Measurements from ENCODE around the gene PSMC3. TPM values are rescaled to one million over a fixed set of nuclear protein-coding genes. Genes with fewer than 3 reads are reported as not detected.

PSMC3 gene
- total and polyA plus RNA-seq, 7 experiments from 2014 or later, result 42.2 to 149 (median 59.2) TPM

DNA sequence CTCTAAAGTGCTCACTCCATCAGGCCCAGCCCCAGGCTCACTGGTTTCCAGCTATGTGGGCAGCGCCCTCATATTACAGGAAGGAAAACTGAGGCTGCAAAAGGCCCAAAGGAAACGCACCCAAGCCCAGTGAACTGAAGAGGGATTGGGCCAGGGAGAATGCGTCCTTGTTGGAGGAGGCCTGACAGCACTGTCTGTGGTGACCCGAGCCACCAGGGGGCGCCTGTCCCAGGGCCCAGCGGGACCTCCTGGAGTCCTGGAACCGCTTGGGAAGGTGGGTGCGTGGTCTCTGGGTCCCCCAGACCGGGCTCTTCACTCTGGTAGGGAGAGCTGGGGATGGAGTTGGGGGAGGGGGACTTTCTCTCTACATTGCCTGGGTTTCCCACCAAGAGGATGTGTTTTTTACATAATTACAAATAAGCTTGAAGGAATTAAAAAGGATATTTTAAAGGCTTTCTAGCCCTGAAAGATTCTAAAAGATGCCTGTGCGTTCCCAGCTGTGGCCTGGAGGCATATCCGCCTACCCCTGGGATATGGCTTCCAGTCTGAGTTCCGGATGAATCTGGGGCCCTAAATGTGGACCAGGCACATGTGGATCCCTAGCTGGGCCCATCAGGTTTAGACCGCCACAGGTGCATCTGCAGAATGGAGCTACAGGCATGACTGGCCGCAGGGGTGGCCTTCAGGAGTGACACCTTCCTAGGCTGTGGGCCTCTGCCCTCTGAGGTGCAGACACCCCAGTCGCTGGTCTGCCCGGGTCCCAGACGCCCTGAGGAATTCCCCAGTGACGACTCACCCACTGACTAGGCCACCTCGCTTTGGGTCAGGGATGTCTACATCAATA, 52.1 kb downstream of the PSMC3 start:
- Mint-ChIP-seq H3K27ac (peak overlapping the region in 3 of 9 donors; percentile 48 to 72 (median 65)), H3K9me3 (no peaks in the 10 kb centered on the region), H3K4me3 (peak overlapping the region in 1 of 10 donors; percentile 51), H3K27me3 (no peaks in the 10 kb centered on the region), H3K36me3 (no peaks in the 10 kb centered on the region), H3K4me1 (peaks cover 5 to 18% (median 9%) of the 10 kb centered on the region in 7 donors)
- H3K9me3 ChIP-seq (ENCODE audit: control insufficient read depth in 2 of 3, low read length in 3 of 3), result no peaks in the 10 kb centered on the region
- POLR2A ChIA-PET, result interaction anchor here (0.6 to 3.8 kb wide), 11 partner anchors 20 to 755 kb away, joined by 3 to 40 read pairs (median 6); partner anchors contain the start of genes NUP160 and SLC39A13
- intact Hi-C loops (cut with micrococcal nuclease), result loop anchor here (1.0 kb wide), 6 partner anchors 20 to 479 kb away; partner anchors contain the start of genes SLC39A13 (in 2 of the 2) and PSMC3 (in 1 of the 2)
- H3K27ac ChIP-seq (ENCODE audit: low read depth, low read length), result no peak overlapping the region
- H3K36me3 ChIP-seq (ENCODE audit: control insufficient read depth in 2 of 3, insufficient read depth in 3 of 3, low read length in 3 of 3), result no peaks in the 10 kb centered on the region
- H3K27me3 ChIP-seq (ENCODE audit: control insufficient read depth in 2 of 2, insufficient read depth in 2 of 2, low read length in 2 of 2), result no peaks in the 10 kb centered on the region
- H3K4me1 ChIP-seq (ENCODE audit: control insufficient read depth in 2 of 2, insufficient read depth in 2 of 2, low read length in 2 of 2), result peaks cover 0 to 3% of the 10 kb centered on the region in 2 donors
- CTCF ChIA-PET, result interaction anchor here (0.6 to 6.9 kb wide), 19 partner anchors 8 to 196 kb away, joined by 3 to 140 read pairs (median 4); partner anchors contain the start of genes PSMC3 and SLC39A13
- DNase-seq (peak; percentile 69 to 91 (median 82)), ATAC-seq (peak; percentile 84)
- H3K4me3 ChIP-seq (ENCODE audit: low read length), result no peak overlapping the region

DNA sequence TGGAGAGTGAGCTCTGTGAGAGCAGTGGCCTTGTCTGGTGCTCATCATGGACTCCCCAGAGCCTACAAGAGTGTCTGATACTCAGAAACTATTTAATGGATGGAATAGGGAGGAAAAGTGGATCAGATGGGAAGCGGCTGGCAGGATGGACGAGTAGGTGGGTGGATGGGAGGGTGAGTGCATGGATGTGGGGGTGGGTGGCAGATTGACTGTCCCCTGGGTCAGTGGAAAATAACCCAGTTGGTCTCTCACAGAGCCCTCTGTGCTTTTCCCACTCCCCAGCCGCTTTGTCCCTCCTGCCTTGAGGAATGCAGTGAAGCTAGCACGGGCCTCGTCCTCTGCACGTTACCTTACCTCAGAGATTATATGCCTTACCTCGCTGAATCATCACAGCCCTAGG, 53.8 kb downstream of the PSMC3 start:
- POLR2A ChIA-PET, result interaction anchor here (0.5 to 3.8 kb wide), 4 partner anchors 24 to 78 kb away, joined by 3 to 24 read pairs (median 4); no protein-coding TSS in a partner anchor

DNA sequence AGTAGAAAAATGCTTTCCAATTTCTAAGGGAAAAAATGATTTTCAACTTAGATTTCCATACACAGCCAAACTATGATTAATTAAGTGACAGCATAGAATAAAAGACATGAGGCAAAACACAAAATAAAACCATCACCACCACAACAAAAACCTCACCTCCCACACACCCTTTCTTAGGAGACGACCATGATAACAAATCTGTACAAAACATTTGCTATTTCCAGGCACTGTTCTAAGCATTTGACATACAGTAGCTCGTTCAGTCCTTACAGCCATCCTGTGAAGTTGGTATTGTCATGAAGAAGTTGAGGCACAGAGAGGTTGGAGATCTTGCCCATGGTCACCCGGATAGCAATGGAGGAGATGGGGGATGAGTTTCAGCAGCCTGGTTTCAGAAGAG, 56.6 kb downstream of the PSMC3 start:
- no peak overlapping the region for H3K27ac ChIP-seq (ENCODE audit: low read depth, low read length)
- H3K36me3 ChIP-seq (ENCODE audit: control insufficient read depth in 2 of 3, insufficient read depth in 3 of 3, low read length in 3 of 3), result no peaks in the 10 kb centered on the region
- H3K27ac Mint-ChIP-seq, result peak overlapping the region in 2 of 9 donors; percentile 1 to 6

More for the DNA sequence above, 53.8 kb downstream of the PSMC3 start:
- no peaks in the 10 kb centered on the region for H3K36me3 Mint-ChIP-seq
- CTCF ChIA-PET, result interaction anchor here (0.6 to 6.9 kb wide), 7 partner anchors 10 to 50 kb away, joined by 3 to 140 read pairs (median 4); partner anchors contain the start of gene SLC39A13
- Histone ChIP-seq H3K36me3 (ENCODE audit: control insufficient read depth in 2 of 3, insufficient read depth in 3 of 3, low read length in 3 of 3) (no peaks in the 10 kb centered on the region), H3K9me3 (ENCODE audit: control insufficient read depth in 2 of 3, low read length in 3 of 3) (no peaks in the 10 kb centered on the region), H3K4me3 (ENCODE audit: low read length) (no peak overlapping the region), H3K27ac (ENCODE audit: low read depth, low read length) (no peak overlapping the region), H3K27me3 (ENCODE audit: control insufficient read depth in 2 of 2, insufficient read depth in 2 of 2, low read length in 2 of 2) (no peaks in the 10 kb centered on the region), H3K4me1 (ENCODE audit: control insufficient read depth in 2 of 2, insufficient read depth in 2 of 2, low read length in 2 of 2) (peaks cover 0 to 3% of the 10 kb centered on the region in 2 donors)
- ATAC-seq (no peak), DNase-seq (no peak)
- peaks cover 0 to 2% (median 0%) of the 10 kb centered on the region in 5 donors for H3K27me3 Mint-ChIP-seq
- no peak overlapping the region for H3K4me3 Mint-ChIP-seq
- no peaks in the 10 kb centered on the region for H3K9me3 Mint-ChIP-seq
- no peak overlapping the region for H3K27ac Mint-ChIP-seq
- intact Hi-C loops (cut with micrococcal nuclease), result no loop called here
- H3K4me1 Mint-ChIP-seq, result peaks cover 5 to 16% (median 9%) of the 10 kb centered on the region in 7 donors

More for the DNA sequence above, 56.6 kb downstream of the PSMC3 start:
- H3K9me3 ChIP-seq (ENCODE audit: control insufficient read depth in 2 of 3, low read length in 3 of 3), result no peaks in the 10 kb centered on the region
- ChIA-PET POLR2A (interaction anchor here (0.7 kb wide), 1 partner anchor 87 kb away, joined by 3 read pairs; no protein-coding TSS in a partner anchor), CTCF (interaction anchor here (6.9 kb wide), 1 partner anchor 41 kb away, joined by 140 read pairs; the partner anchor contains the start of gene SLC39A13)
- DNase-seq (no peak), ATAC-seq (no peak)
- peaks cover 0 to 3% of the 10 kb centered on the region in 2 donors for H3K4me1 ChIP-seq (ENCODE audit: control insufficient read depth in 2 of 2, insufficient read depth in 2 of 2, low read length in 2 of 2)
- intact Hi-C loops (cut with micrococcal nuclease), result no loop called here
- Mint-ChIP-seq H3K4me1 (peaks cover 2 to 11% (median 9%) of the 10 kb centered on the region in 7 donors), H3K36me3 (no peaks in the 10 kb centered on the region), H3K27me3 (peaks cover 0 to 7% (median 0%) of the 10 kb centered on the region in 5 donors), H3K9me3 (no peaks in the 10 kb centered on the region), H3K4me3 (no peak overlapping the region)
- H3K27me3 ChIP-seq (ENCODE audit: control insufficient read depth in 2 of 2, insufficient read depth in 2 of 2, low read length in 2 of 2), result no peaks in the 10 kb centered on the region
- no peak overlapping the region for H3K4me3 ChIP-seq (ENCODE audit: low read length)

Small RNA genes within 50 kb of the gene (microRNA-seq; reads per million reads assigned to microRNA genes)
- not detected for gene MIR4487 (ENCODE audit: borderline microRNAs expressed)

Other genes with a start within 250 kb of the PSMC3 start
- 100 to 1,000 TPM; 107 to 220 (median 155) TPM for gene ARFGAP2, start 249.6 kb downstream of the PSMC3 start, total RNA-seq
- gene ARFGAP2, start 249.6 kb downstream of the PSMC3 start, polyA plus RNA-seq, result 100 to 1,000 TPM; 117 to 121 TPM
- gene PACSIN3, start 240.0 kb downstream of the PSMC3 start, total RNA-seq, result 1 to 10 TPM in 1 of 5 experiments, under 1 TPM in 1, not detected in 3; 0.34 to 4.3 TPM
- gene PACSIN3, start 240.0 kb downstream of the PSMC3 start, polyA plus RNA-seq, result under 1 TPM in 1 of 2 donors, not detected in 1; 0.82 TPM
- gene DDB2, start 211.5 kb downstream of the PSMC3 start, total RNA-seq, result 100 to 1,000 TPM in 2 of 5 experiments, 10 to 100 TPM in 3; 65.4 to 135 (median 93.4) TPM
- gene DDB2, start 211.5 kb downstream of the PSMC3 start, polyA plus RNA-seq, result 10 to 100 TPM; 32.9 to 35.4 TPM
- gene ACP2, start 177.6 kb downstream of the PSMC3 start, total RNA-seq, result 10 to 100 TPM; 17.6 to 38.1 (median 24.3) TPM
- 10 to 100 TPM in 1 of 2 donors, 1 to 10 TPM in 1; 7.1 to 17.7 TPM for gene ACP2, start 177.6 kb downstream of the PSMC3 start, polyA plus RNA-seq
- 10 to 100 TPM in 3 of 5 experiments, 1 to 10 TPM in 2; 3.7 to 19.4 (median 10.6) TPM for gene NR1H3, start 168.4 kb downstream of the PSMC3 start, total RNA-seq
- 1 to 10 TPM; 5.2 to 8.3 TPM for gene NR1H3, start 168.4 kb downstream of the PSMC3 start, polyA plus RNA-seq
- 100 to 1,000 TPM in 4 of 5 experiments, 10 to 100 TPM in 1; 99.9 to 150 (median 128) TPM for gene MADD, start 156.3 kb downstream of the PSMC3 start, total RNA-seq
- 10 to 100 TPM; 18.7 to 37.3 TPM for gene MADD, start 156.3 kb downstream of the PSMC3 start, polyA plus RNA-seq
- under 1 TPM in 2 of 5 experiments, not detected in 3; 0.16 to 0.86 TPM for gene MYBPC3, start 73.7 kb downstream of the PSMC3 start, total RNA-seq
- gene MYBPC3, start 73.7 kb downstream of the PSMC3 start, polyA plus RNA-seq, result not detected
- 100 to 1,000 TPM in 1 of 5 experiments, 10 to 100 TPM in 1, 1 to 10 TPM in 2, not detected in 1; 5.0 to 247 (median 17.8) TPM for gene SPI1, start 47.9 kb downstream of the PSMC3 start, total RNA-seq
- gene SPI1, start 47.9 kb downstream of the PSMC3 start, polyA plus RNA-seq, result under 1 TPM in 1 of 2 donors, not detected in 1; 0.27 TPM
- gene SLC39A13, start 17.8 kb downstream of the PSMC3 start, total RNA-seq, result 10 to 100 TPM; 29.9 to 60.4 (median 45.1) TPM
- gene SLC39A13, start 17.8 kb downstream of the PSMC3 start, polyA plus RNA-seq, result 10 to 100 TPM; 21.4 to 40.7 TPM
- 1 to 10 TPM in 4 of 5 experiments, under 1 TPM in 1; 0.99 to 1.7 (median 1.4) TPM for gene RAPSN, start 22.7 kb upstream of the PSMC3 start, total RNA-seq
- not detected for gene RAPSN, start 22.7 kb upstream of the PSMC3 start, polyA plus RNA-seq
- 100 to 1,000 TPM; 107 to 148 (median 129) TPM for gene CELF1, start 126.7 kb upstream of the PSMC3 start, total RNA-seq
- gene CELF1, start 126.7 kb upstream of the PSMC3 start, polyA plus RNA-seq, result 10 to 100 TPM; 41.1 to 76.4 TPM
- gene PTPMT1, start 139.2 kb upstream of the PSMC3 start, total RNA-seq, result 10 to 100 TPM; 20.5 to 32.9 (median 22.7) TPM
- gene PTPMT1, start 139.2 kb upstream of the PSMC3 start, polyA plus RNA-seq, result 10 to 100 TPM; 67.3 to 72.9 TPM
- 10 to 100 TPM; 15.0 to 26.5 (median 20.9) TPM for gene KBTBD4, start 152.5 kb upstream of the PSMC3 start, total RNA-seq
- gene KBTBD4, start 152.5 kb upstream of the PSMC3 start, polyA plus RNA-seq, result 10 to 100 TPM; 43.8 to 47.2 TPM
- gene NDUFS3, start 152.6 kb upstream of the PSMC3 start, total RNA-seq, result 100 to 1,000 TPM in 2 of 5 experiments, 10 to 100 TPM in 3; 68.6 to 116 (median 85.2) TPM
- 100 to 1,000 TPM; 114 to 115 TPM for gene NDUFS3, start 152.6 kb upstream of the PSMC3 start, polyA plus RNA-seq
- 1 to 10 TPM in 1 of 5 experiments, under 1 TPM in 3, not detected in 1; 0.21 to 1.0 (median 0.30) TPM for gene FAM180B, start 160.2 kb upstream of the PSMC3 start, total RNA-seq
- gene FAM180B, start 160.2 kb upstream of the PSMC3 start, polyA plus RNA-seq, result not detected
- gene C1QTNF4, start 168.0 kb upstream of the PSMC3 start, total RNA-seq, result 1 to 10 TPM in 3 of 5 experiments, under 1 TPM in 2; 0.36 to 2.3 (median 1.0) TPM
- not detected for gene C1QTNF4, start 168.0 kb upstream of the PSMC3 start, polyA plus RNA-seq
- gene MTCH2, start 216.1 kb upstream of the PSMC3 start, total RNA-seq, result 10 to 100 TPM; 19.8 to 88.6 (median 21.1) TPM
- gene MTCH2, start 216.1 kb upstream of the PSMC3 start, polyA plus RNA-seq, result 10 to 100 TPM; 46.8 to 51.6 TPM